Measurements from ENCODE around the gene TMUB2.

DNA sequence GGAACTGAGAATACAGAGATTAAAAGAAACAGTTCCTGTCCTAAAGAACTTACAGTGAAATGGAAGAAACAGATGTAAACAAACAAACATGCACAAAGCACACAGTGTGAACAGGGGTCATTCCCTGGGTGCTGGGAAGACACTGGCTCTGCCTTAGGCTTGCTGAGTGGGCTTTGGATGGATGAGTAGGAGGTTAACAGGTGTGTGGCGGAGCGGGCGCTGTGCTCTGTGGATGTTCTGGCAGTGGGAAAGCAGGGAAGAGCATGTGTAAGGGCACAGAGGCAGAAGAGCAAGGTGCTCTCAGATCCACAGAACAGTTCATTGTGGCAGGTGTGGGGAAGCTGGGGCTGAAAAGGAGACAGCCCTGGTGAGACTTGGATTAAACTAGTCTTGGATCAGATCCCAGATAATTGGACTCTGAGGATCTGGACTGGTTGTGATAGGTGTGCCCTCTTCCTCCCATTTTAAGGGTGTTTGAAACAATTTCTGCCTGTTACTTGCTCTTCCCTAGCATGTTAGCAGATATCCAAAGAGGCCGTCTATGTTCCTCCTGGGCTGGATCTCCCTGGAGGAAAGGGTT is 36.9 kb upstream of the TMUB2 start:
- no peak for TF ChIP-seq POLR2AphosphoS5 (IDR thresholded peaks at IDR 0.05; ENCODE audit: low read depth, low read length)
- TF ChIP-seq, protein P1, sequence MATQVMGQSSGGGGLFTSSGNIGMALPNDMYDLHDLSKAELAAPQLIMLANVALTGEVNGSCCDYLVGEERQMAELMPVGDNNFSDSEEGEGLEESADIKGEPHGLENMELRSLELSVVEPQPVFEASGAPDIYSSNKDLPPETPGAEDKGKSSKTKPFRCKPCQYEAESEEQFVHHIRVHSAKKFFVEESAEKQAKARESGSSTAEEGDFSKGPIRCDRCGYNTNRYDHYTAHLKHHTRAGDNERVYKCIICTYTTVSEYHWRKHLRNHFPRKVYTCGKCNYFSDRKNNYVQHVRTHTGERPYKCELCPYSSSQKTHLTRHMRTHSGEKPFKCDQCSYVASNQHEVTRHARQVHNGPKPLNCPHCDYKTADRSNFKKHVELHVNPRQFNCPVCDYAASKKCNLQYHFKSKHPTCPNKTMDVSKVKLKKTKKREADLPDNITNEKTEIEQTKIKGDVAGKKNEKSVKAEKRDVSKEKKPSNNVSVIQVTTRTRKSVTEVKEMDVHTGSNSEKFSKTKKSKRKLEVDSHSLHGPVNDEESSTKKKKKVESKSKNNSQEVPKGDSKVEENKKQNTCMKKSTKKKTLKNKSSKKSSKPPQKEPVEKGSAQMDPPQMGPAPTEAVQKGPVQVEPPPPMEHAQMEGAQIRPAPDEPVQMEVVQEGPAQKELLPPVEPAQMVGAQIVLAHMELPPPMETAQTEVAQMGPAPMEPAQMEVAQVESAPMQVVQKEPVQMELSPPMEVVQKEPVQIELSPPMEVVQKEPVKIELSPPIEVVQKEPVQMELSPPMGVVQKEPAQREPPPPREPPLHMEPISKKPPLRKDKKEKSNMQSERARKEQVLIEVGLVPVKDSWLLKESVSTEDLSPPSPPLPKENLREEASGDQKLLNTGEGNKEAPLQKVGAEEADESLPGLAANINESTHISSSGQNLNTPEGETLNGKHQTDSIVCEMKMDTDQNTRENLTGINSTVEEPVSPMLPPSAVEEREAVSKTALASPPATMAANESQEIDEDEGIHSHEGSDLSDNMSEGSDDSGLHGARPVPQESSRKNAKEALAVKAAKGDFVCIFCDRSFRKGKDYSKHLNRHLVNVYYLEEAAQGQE (IDR thresholded peaks at IDR 0.05; ENCODE audit: insufficient read depth in 1 of 2, low read depth in 2 of 2, low read length in 2 of 2), result no peak
- TF ChIP-seq TAF1 (IDR thresholded peaks at IDR 0.05; ENCODE audit: borderline replicate concordance, insufficient read depth, low read length), result no peak
- TF ChIP-seq SIN3A (IDR thresholded peaks at IDR 0.05; ENCODE audit: borderline replicate concordance, insufficient read depth, low read length), result no peak

Measured in PFSK-1 (cell line).